Measurements from ENCODE around the gene SLC35F2. TPM values are rescaled to one million over a fixed set of nuclear protein-coding genes. Genes with fewer than 3 reads are reported as not detected.
"Not testable (repeated sequence)": the region's sequence is repeated elsewhere in the genome, so short reads cannot be mapped to it uniquely, and the experiment has no call there.

Gene SLC35F2, protein sequence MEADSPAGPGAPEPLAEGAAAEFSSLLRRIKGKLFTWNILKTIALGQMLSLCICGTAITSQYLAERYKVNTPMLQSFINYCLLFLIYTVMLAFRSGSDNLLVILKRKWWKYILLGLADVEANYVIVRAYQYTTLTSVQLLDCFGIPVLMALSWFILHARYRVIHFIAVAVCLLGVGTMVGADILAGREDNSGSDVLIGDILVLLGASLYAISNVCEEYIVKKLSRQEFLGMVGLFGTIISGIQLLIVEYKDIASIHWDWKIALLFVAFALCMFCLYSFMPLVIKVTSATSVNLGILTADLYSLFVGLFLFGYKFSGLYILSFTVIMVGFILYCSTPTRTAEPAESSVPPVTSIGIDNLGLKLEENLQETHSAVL
- polyA plus RNA-seq (2011; rRNA removed) (8.6 and 9.9 TPM in 2 replicates), polyA minus RNA-seq (2011; rRNA and poly(A)+ RNA removed) (10.3 and 11.0 TPM in 2 replicates)

GRCh38 chr11:107858217-107859070 is at the start of gene SLC35F2:
TSS of gene SLC35F2 (minus strand) at chr11:107858787. CDS start at chr11:107858767, 20 bp downstream.
- TF ChIP-seq CTCF (IDR thresholded peaks at IDR 0.05; ENCODE audit: low read depth, low read length): 0 out of 2 replicates have a peak, but pooled peaks have one; percentile 2
- POLR2A ChIA-PET: no interaction called here
- H3K27ac ChIP-seq (ENCODE audit: low read depth, low read length): no peak within 1 kb of the TSS

GRCh38 chr11:107908211-107908610 is 49.6 kb upstream of the SLC35F2 start:
- Histone ChIP-seq H3K4me3 (ENCODE audit: low read depth, low read length) (no peak overlapping the region), H3K27me3 (ENCODE audit: control insufficient read depth, insufficient read depth, low read length) (no peaks in the 10 kb centered on the region), H3K27ac (ENCODE audit: low read depth, low read length) (no peak overlapping the region), H3K9me3 (ENCODE audit: control insufficient read depth, insufficient read depth, low read length) (no peaks in the 10 kb centered on the region)
- no peak for DNase-seq (ENCODE audit: low read depth, low spot score)
- TF ChIP-seq CTCF (IDR thresholded peaks at IDR 0.05; ENCODE audit: low read depth, low read length): no peak
- POLR2A ChIA-PET: no interaction called here
- CTCF ChIA-PET: no interaction called here

More at GRCh38 chr11:107858217-107859070, at the start of gene SLC35F2:
- no peak for DNase-seq (ENCODE audit: low read depth, low spot score)
- Histone ChIP-seq H3K27me3 (ENCODE audit: control insufficient read depth, insufficient read depth, low read length) (peaks cover 2% of the 10 kb centered on the region), H3K9me3 (ENCODE audit: control insufficient read depth, insufficient read depth, low read length) (no peaks in the 10 kb centered on the region; the same call in 1 of the 2 replicates), H3K4me3 (ENCODE audit: low read depth, low read length) (peak within 1 kb of the TSS; percentile 87)
- CTCF ChIA-PET: interaction anchor here (0.7 kb wide), 1 partner anchor 166 kb away, joined by 11 read pairs; no protein-coding TSS in a partner anchor

DNA sequence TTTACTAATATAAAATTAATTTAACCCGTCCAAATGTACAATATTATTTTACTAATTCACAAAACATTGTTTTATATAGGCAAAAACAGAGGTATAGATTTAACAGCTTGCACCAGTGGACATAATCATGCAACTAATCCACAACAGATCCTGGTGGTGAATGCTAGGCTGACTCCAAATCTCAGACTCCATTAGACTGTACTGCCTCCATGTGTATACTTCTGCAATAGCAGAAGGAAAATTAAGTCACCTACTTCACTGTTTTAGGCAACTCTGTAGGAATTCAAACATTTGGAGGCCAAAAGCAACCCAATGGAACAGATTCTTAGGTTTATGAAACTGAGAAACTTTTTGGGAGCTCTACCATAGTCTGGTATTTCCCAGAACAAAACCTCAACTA is 39.7 kb upstream of the SLC35F2 start:
- Histone ChIP-seq H3K27me3 (ENCODE audit: control insufficient read depth, insufficient read depth, low read length) (no peaks in the 10 kb centered on the region), H3K9me3 (ENCODE audit: control insufficient read depth, insufficient read depth, low read length) (no peaks in the 10 kb centered on the region), H3K27ac (ENCODE audit: low read depth, low read length) (no peak overlapping the region), H3K4me3 (ENCODE audit: low read depth, low read length) (no peak overlapping the region)
- POLR2A ChIA-PET: no interaction called here
- DNase-seq (ENCODE audit: low read depth, low spot score): peak; percentile 20
- TF ChIP-seq CTCF (IDR thresholded peaks at IDR 0.05; ENCODE audit: low read depth, low read length): peak; percentile 76
- CTCF ChIA-PET: interaction anchor here (0.5 to 1.6 kb wide), 8 partner anchors 22 to 336 kb away, joined by 3 to 14 read pairs (median 4); no protein-coding TSS in a partner anchor

- POLR2A ChIA-PET: no interaction called here
- TF ChIP-seq CTCF (IDR thresholded peaks at IDR 0.05; ENCODE audit: low read depth, low read length): no peak
- CTCF ChIA-PET: no interaction called here
- Histone ChIP-seq H3K4me3 (ENCODE audit: low read depth, low read length) (no peak overlapping the region), H3K27ac (ENCODE audit: low read depth, low read length) (no peak overlapping the region), H3K27me3 (ENCODE audit: control insufficient read depth, insufficient read depth, low read length) (no peaks in the 10 kb centered on the region), H3K9me3 (ENCODE audit: control insufficient read depth, insufficient read depth, low read length) (no peaks in the 10 kb centered on the region)
- DNase-seq (ENCODE audit: low read depth, low spot score): no peak
Measured at GRCh38 chr11:107882095-107882820, 23.7 kb upstream of the SLC35F2 start.

DNA sequence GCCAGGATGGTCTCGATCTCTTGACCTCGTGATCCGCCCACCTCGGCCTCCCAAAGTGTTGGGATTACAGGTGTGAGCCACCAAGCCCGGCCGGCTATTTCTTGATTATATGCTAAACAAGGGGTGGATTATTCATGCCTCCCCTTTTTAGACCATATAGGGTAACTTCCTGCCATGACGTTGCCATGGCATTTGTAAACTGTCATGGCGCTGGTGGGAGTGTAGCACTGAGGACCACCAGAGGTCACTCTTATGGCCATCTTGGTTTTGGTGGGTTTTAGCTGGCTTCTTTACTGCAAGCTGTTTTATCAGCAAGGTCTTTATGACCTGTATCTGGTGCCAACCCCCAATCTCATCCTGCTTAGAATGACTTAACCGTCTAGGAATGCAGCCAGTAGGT is 22.9 kb upstream of the SLC35F2 start:
- H3K27me3 ChIP-seq (ENCODE audit: control insufficient read depth, insufficient read depth, low read length); POLR2A ChIA-PET; CTCF ChIA-PET: not testable (repeated sequence)

More for the DNA sequence above, 22.9 kb upstream of the SLC35F2 start:
- H3K4me3 ChIP-seq (ENCODE audit: low read depth, low read length); DNase-seq (ENCODE audit: low read depth, low spot score); H3K9me3 ChIP-seq (ENCODE audit: control insufficient read depth, insufficient read depth, low read length); H3K27ac ChIP-seq (ENCODE audit: low read depth, low read length): not testable (repeated sequence)
